Right kidney (tissue), 1 donor: ENCODE measurements around the gene KSR1.
A peak's percentile ranks its signal among the peaks of the same experiment; 100 is the strongest.
"Not testable (repeated sequence)": the region's sequence is repeated elsewhere in the genome, so short reads cannot be mapped to it uniquely, and the experiment has no call there.

Experiments used
- DNase-seq: peaks from one replicate; pipeline ENCODE4 v3.0.0-alpha.2; 2016

Gene KSR1

DNA sequence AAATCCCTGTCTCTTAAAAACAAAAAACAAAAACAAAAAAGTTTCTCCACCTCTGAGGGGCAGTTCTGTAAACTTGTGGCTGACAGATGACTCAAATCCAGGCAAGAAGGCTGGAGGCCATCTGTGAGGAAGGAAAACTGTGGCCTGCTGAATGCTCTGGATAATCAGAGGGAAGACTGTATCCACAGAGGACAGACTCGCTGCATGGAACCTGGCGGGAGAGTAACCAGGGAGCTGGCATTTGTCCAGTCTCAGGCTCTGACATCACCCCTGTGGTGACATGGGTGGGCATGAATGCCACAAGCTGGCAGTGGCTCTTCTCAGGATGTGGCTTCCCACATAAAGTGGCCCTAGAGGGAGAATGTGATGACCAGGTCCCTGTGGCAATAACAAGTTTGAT lies 2.8 kb upstream of the KSR1 start:
- no peak for DNase-seq

DNA sequence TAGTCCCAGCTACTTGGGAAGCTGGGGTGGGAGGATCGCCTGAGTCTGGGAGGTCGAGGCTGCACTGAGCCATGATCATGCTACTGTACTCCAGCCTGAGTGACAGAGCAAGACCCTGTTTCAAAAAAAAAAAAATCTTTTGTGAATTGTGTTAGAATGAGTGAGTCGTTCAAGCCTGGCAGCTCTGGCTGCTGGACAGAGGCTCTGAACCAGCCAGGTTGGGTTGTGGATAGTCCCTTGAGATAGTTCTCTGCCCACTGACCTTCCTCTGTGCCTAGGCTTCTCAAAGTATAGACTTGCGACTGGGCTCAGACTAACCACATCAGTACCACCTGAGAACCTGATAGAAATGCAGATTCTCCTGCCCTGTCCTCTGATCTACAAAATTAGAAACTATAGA lies 2.2 kb upstream of the KSR1 start:
- no peak for DNase-seq

DNA sequence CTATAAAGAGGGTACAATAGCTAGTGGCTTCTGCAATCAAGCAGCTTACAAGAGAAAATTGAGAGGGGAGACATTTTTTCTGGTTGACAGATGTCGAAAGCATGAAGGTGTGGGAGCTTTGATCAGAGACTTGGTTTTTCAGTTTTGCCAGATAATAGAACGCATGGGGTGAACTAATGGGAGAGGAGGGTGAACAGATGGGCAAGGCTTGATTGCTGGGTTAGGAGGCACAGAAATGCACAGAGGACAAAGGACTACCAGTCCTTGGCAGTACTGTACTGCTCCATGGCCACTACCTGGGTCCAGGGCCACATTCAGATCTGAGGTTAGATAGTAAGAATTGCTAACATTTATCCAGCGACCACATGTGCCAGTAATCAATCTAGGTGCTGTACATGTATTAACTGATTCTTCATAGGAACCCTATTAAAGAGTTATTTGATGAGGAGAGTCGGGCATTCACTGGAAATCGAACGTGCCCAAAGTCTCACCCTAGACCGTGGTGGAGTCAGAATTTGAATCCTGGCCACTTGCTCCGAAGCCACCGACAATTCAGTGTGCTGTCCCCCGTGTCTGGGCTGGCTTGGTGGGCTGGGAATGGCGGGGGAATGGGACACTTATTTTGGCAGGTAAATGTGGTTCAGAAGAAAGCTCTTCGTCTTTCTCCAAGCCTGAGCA lies 873 bp upstream of the KSR1 start:
- no peak for DNase-seq

DNA sequence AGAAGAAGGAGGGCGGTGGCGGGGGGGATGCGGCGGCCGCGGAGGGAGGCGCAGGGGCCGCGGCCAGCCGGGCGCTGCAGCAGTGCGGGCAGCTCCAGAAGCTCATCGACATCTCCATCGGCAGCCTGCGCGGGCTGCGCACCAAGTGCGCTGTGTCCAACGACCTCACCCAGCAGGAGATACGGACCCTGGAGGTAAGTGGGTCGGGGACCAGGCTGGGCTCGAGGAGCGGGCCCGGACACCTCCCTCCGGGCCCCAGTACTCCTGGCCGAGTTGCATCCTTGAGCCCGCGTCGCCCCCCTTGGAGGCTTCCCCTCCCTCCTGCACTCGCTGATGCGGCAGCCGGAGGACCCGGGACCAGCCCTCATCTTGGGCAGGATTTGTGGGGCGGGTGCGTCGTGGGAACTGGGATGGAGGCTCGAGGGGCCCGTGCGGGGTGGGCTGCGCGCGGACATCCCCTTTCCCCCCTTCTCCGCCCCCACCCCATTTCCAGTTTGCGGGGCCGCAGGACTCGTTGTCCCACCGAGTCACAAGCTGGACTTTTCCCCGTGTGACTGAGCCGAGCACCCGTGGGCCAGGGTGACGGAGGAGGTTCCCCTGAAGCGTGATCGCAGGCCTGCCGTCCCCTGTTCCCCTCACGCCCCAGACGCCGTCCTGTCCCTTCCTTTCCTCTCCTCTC lies 572 bp downstream of the KSR1 start:
- no peak for DNase-seq

DNA sequence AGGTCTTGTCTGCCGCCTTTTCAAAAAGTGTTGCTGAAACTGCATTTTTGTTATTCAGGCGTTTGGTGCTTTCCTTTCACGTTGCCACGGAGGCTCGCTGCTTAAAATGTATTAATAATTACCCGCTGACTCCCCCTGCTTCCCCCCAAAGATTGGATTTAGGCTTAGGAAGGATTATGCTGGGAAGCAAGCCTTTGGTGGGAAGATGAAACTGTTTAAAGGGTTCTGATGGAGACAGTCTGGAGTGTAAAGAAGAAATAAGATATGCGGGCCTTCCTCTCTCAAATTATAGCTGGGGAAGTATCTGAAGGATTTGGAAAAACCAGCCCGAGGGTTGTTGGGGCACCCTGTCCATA lies 1.1 kb downstream of the KSR1 start:
- DNase-seq, result no peak

DNA sequence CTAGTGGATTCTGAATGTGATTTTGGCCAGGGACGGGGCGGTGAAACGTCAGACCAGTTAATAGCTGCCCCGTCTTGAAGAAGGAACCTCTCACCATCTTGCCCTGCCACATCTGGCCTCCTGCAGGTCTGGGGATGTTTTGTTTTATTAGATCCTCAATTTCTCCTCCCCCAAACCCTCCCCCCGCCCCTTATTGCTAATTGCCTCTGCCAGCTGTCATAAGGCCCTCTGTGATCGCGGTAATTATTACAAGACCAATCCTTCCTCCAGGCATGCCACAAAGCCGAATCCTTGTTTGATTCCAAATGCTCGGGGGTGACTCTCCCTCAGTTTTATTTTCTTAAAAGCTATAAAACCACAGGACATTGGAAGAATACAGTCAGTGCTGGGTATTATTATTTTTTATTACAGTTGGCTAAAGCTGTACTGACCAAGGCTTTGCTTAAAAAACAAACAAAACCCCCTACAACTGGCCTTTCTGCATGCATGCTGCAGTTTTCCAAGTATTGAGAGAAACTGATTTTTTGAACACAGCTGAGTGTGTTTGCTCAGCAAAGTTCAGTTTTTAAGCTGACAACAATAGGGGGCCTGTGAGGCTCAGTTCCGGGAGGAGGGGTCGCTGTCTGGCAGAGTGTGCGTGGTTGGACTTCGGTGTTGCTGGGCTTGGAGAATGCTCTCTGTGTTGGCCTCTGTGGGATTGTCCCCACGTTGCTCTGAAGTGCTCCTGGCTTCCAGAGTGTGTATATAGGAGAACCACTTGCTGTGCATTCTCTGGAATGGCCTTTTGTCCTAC lies 1.7 kb downstream of the KSR1 start:
- peak; percentile 26 for DNase-seq

DNA sequence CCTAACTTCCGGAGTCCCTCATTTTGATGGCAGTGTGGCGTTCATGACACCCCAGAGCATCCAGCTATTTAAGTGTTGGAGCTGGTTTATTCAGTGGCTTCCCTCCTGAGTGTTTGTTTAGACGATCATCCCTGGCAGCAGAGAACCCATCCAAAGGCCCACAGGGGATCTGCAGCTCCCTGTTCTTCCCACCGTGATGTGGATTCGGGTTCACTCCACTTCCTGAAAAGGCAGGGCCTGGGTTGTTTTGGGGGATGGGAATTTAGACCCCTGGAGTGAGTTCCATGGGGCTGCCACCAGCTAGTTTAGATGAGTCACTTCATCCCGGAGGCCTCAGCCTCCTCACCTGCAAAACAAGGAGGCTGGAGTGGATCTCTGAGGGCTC lies 2.3 kb downstream of the KSR1 start:
- no peak for DNase-seq

DNA sequence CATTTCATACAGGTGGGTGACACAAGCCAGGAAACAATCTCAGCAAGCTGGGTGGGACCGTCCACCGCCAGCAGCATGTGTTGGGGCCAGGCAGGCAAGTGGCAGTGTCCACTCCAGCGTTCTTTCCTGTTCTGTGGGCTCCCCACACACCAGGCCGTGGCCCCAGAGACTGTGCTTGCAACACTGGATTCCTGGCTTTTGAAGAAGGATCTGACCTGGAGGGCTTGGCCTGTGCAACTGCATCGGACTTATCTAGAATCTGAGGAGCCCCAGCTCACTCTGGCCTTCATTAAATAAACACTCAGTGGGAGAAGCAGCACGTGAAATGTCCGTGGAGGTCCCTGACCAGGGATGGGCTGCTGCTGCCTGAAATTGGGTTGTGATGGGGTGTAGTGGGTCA lies 3.2 kb downstream of the KSR1 start:
- no peak for DNase-seq

DNA sequence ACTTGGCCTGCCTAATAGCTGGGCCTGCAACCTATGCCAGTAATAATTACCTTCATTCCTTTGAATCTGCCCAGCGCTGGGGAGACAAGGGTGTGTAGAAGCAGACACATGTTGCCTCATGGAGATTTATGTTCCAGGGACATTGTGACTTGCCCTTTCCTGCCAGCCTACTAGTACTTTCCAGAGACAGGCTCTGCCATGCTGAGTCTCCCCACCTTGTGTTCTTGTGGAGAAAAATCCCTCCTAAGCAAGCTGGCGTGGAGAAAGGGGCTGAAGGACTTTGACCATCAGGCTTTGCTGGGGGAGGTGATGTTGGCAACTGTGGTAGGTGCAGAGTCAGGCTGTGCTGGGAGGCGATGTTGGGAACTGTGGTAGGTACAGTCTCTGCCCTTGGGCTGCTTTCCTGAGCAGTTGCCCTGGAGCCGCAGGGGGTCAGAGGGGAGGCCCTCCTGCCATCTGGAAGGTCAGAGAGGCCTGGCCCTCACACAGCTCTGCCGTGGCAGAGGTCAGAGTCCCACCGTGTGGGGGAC lies 4.0 kb downstream of the KSR1 start:
- no peak for DNase-seq

DNA sequence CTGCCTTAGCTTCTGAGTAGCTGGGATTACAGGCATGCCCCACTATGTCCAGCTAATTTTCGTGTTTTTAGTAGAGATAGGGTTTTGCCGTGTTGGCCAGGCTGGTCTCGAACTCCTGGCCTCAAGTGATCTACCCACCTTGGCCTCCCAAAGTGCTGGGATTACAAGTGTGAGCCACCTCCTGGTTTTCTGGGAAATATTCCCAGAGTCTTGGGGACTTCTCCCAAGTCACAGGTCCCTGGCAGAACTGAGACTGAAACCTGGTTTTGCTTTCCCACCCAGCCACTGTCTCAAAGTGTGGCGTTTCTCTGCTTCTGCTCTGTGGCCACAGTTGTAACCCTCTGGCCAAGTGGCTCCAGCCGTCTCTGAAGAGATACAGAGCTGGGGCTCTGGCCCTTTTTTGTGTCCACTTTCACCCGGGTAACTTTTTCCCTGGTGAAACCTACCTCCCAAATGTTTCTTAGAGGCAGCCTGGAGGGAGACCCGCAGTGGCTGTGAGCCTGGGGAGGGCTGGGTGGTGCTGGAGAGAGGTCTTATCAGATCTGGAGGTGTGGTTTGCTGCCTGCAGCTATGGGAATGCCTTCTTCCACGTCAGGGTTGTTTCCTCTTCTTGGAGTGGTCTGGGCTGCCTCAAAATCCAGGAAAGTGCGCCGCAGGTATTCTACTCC lies 5.1 kb downstream of the KSR1 start:
- no peak for DNase-seq

DNA sequence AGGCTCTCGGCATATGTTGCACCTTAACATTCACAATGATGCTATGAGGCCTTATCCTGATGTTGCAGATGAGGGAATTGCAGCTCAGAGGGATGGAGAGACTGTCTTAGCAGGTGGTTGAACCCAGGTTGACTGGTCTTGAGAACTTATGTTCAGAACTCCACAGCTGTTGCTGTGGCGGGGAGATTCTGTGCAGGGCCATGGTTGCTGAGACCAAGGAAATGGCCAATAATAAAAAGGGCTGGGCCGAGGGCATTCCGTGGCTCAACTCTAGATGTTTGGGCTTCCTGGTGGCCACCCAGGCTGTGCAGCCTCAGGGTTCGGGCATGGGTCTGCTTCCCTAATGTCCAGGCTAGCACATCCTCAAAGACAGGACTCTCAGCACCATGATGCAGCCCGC lies 5.9 kb downstream of the KSR1 start:
- DNase-seq, result no peak

DNA sequence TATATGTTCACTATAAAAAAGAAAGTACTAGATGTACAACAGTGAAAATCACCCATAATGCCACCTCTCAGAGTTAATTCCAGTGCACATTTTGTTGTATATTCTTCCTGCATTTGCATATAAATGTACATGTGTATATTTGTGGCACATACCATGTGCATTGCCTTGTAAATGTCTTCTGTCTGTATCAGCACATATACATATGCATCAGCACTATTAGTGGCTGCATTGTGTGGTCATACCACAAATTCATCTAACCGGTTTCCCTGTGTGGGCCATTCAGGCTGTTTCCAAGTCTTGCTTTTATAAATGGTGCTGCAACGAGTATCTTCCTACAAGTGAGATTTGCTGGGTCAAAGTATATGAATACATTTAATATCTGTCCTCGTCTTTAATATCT lies 6.5 kb downstream of the KSR1 start:
- no peak for DNase-seq

DNA sequence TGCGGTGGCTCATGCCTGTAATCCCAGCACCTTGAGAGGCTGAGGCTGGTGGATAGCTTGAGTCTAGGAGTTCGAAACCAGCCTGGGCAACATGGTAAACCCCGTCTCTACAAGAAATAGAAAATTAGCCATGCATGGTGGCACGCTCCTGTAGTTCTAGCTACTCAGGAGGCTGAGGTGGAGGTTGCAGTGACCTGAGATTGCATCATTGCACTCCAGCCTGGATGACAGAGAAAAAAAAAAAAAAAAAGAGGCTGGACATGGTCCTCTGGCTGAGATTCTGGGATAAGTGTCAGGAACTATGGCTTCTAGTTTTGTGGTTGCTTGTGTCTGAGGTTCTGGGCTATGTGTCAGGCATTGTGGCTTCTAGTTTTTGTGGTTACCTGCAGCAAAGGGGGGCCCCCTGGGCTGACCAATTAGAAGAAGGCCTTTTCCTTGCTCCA lies 7.0 kb downstream of the KSR1 start:
- DNase-seq, result no peak

DNA sequence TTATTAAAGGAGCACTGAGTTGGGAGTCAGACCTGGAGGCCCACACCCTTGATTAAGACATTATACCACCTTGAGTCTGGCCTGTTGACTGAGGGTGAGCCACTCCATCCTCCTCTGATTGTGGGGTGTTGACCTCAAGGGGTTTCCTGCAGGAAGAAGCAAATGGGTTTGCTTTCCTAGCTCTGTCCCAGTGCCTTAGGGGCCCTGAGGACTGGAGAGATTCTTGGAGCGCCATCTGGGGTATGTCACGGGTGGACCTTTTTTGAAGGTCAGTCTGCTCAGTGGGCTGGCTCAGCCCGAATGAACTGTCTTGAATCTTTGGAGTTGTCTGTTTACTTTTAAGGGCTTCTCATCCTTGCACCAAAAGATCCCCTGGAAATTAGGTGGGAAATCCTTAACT lies 7.8 kb downstream of the KSR1 start:
- DNase-seq, result not testable (repeated sequence)

DNA sequence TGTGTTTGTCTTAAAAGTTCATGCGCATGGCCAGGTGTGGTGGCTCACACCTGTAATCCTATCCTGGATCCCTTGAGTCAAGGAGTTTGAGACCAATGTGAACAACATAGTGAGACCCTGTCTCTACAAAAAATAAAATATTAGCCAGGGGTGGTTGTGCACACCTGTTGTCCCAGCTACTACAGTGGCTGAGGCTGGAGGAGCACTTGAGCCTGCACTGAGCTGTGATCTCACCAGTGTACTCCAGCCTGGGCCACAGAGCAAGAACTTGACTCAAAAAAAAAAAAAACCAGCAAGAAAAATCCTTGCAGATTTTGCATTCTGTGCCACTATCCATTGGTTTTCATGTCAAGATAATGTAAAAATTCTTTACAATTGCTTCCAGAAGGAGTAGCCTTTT lies 8.2 kb downstream of the KSR1 start:
- DNase-seq, result no peak

DNA sequence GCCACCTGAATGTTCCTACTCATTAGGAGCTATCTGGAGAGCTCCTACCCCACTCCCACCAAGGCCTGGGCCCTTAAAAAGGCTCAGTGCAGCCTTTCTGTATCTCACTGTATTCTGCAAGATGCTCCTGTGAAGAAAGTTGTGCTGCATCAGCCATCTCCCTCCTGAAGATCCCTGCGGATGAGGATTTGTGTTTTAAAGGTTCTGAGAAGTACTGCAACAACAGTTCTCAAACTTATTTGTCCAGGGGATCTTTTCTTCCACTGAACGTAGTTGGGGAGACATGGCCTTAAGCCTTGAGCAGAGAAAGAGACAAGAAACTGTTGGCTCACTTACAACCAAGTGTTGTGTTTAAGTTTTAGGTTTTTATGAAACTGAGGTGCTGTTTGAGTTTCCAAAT lies 9.6 kb downstream of the KSR1 start:
- not testable (repeated sequence) for DNase-seq

DNA sequence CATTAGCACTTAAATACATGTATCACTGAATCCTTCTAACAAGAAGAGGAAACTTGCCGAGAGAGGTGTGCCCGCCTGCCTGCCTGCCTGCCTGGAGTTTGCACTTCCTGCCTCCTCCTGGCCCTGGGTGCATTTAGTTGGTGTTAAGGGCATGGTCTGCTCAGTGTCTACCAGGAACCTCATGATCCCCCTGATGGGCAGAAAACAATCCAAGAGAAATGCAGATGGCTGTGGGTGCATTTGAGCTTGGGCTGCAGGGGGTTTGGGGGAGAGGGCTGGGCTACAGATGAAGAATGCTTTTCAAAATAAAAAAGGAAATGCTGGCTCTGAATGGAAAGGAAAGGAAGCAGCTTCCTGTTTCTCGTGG lies 10.1 kb downstream of the KSR1 start:
- DNase-seq, result no peak

DNA sequence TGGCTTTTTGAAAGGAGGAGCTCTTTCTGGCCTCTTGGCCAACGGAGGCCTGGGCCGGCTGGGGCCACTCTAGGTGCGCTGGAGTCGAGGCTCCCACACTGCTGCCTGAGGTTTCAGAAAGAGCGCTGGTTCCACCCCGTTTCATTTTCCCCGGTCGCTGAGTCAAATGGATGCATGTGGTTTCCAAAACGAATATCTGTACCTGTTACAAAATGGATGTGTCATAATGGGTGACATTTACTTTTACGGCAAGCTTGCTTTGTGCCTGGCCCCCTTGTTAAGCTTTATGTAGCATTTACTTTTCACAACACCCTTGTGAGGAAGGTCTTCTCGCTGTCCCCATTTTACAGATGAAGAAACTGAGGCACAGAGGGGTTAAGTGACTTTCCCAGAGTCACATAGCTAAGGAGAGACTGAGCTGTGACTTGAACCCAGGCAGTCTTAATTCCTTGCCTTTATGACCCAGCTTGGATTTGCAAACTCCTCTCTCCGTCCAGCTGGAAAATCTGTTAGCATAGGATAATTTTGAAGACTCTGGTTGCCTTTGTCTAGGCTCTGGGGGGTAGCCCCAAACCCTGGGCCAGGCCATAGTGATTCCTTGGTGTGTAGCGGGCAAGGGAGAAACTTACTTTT lies 10.6 kb downstream of the KSR1 start:
- no peak for DNase-seq

DNA sequence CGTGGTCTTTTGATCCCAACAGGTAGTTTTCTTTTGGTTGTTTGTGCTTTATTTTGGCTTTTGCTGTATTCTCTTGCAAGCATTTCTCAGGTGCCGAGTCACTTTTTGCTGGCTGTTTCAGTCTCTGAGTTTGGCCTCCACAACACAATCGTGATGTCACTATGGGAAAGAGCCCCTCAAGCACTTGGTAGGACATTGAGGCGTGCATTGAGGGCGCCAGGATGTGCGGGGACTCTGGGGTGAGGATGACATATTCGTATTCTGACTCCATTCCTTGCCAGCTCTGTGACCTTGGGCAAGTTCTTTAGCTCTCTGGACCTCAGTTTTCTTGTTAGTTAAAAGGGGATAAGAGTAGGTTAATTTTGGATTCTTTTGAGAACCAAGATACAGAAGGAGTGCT lies 13.0 kb downstream of the KSR1 start:
- no peak for DNase-seq

DNA sequence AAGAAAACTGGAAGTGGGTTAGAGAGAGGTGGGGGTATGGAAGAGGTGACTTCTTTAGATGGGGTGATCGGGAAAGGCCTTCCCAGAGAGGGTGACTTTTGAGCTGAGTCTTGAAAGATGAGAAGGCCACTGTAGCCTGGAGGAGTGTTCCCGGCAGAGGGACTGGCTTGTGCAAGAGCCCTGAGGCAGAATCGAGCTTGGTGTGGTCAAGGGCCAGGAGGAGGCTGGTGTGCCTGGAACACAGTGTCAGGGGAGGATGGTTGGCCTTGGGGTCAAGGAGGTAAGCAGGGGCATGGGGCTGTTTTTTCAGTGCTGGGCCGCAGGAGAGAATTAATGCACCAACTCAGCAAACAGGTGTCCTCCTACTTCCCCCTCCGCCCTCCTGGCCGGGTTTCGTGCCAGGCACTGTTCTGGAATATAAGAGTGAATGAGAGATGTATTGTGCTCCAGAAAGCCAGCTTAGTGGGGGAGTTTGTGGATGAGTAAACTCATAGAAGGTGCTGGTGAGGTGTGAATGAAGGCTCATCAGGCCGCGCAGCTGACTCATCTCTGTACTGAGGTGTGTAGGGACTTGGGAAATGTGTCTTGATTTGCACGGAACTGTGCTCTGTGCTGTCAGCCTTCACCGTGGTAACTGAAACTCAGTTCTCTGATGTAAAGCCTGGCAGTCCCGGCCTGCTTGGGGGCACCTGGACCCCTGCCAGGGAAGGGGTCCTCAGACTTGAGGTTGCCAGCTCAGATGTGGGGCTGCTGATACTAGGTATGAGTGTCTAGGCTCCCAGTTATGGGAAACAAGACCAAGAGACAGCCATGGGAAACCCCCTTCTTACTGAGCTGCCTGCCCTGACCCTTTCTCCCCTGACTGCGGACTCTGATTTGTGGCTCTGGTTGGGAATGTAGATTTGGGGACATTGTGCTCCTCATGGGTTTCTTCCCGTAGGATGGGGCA lies 15.3 kb downstream of the KSR1 start:
- no peak for DNase-seq

DNA sequence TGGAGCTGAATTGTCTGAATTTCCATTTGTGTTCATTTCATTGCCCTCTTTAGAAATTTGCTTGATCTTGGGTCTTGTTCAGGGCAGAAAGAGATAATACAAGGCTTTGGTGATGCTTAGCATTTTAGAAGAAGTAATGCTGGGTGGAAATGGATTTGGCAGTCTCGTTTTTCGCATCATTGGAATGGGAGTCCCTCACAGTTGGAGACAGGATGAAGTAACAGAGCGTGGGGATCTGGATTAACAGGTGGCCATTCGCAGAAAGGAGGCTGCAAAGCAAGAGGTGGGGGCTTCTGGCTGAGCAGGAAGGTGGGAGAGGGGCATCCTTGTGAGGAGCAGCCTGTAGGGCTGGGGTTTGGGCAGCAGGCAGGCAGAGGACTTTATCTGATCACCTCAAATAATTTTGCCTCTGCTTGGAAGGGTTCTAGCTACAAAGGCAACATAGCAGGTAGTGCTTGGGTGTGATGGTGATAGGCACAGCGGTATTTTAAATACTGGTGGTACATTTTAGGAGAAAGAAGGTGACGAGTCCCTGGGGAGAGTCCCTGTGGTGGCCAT lies 17.0 kb downstream of the KSR1 start:
- no peak for DNase-seq
